Heart left ventricle (tissue), 13 donors: ENCODE measurements around the gene PSMC4.
"Not testable (repeated sequence)": the region's sequence is repeated elsewhere in the genome, so short reads cannot be mapped to it uniquely, and the experiment has no call there.

ENCODE experiments used
- CTCF ChIP-seq, 12 donors: fragments of 200-600 bp; sonication (generic) in 4 of 12; IDR thresholded peaks; one replicate each; pipeline versions ENCODE4 v1.5.0 to v1.8.0; 2018 to 2022; ENCODE audit warnings: antibody characterized with exemption in 12 of 12, mild to moderate bottlenecking in 5 of 12
- POLR2A ChIP-seq, 2 donors: fragments of 450-650 bp; IDR thresholded peaks; one replicate each; pipeline ENCODE4 v1.6.1; 2017; ENCODE audit warnings: antibody characterized with exemption in 2 of 2, mild to moderate bottlenecking in 2 of 2, moderate library complexity in 2 of 2
- donor health status: ischemic (EF 13 %, LVEDD 7.1; RV severe dilation, severe dysfunction).
- donor health status: DM: no; HTN: yes; CAD: no.
- donor health status: DM: no; HTN: no; CAD: no.
- donor health status: ischemic (EF 25% LVEDD 6.9; RV normal size, moderate dysfunction).
- donor health status: ischemic (EF 25% LVEDD 5.7; RV mildly dilated, moderate dysfunction).
- donor health status: ischemic (EF 35%, LVEDD 5.7; RV mildly dilated, moderate dysfunction).
- donor health status: nonischemic (EF 11% LVEDD 7.7; RV severe dilation, severe dysfunction).
- donor health status: DM: yes; HTN: yes; CAD: no.
- donor health status: PGD.
- donor health status: ischemic (EF 29% LVEDD 5.4; RV normal size, mild dysfunction).
- donor health status: nonischemic (EF 23%, LVEDD 6.1; RV moderate dilation, normal function).

GRCh38 chr19:39959407-39959806, 11.6 kb upstream of the PSMC4 start:
- TF ChIP-seq POLR2A, CTCF (IDR thresholded peaks at IDR 0.05): not testable (repeated sequence)
